PC-3 (cell line): ENCODE measurements around the gene SRXN1. TPM values are rescaled to one million over a fixed set of nuclear protein-coding genes. Genes with fewer than 3 reads are reported as not detected.

ENCODE experiments used
- ATAC-seq: fragments of 200-7000 bp; cut with Tn5 transposase; 2 replicates; pipeline ENCODE4 v1.9.1; 2020; ENCODE audit warnings: mild to moderate bottlenecking, moderate library complexity
- BruUV-seq: library from RNA; stranded (reverse); fragments of 400-500 nt; replicated peaks from 2 replicates; lab custom pipeline; 2021; lab: Mats Ljungman, UMichigan
- CTCF ChIA-PET: fragments of 300-600 bp; sonication (Branson Sonifier 250); formaldehyde crosslinking; loops from one replicate; lab custom pipeline; 2022; ENCODE audit warnings: antibody characterized with exemption; lab: Charles Lee
- POLR2A ChIA-PET: fragments of 300-600 bp; sonication (Branson Sonifier 250); formaldehyde crosslinking; loops from one replicate; lab custom pipeline; 2022; ENCODE audit warnings: antibody characterized with exemption; ENCODE audit not compliant: unreplicated experiment; lab: Charles Lee
- DNase-seq: peaks from one replicate; pipeline ENCODE4 v3.0.0-alpha.2; 2015
- H2AFZ ChIP-seq: fragments of 300-600 bp; sonication (generic); 2 replicates; pipeline ENCODE4 v1.6.0; 2016; ENCODE audit warnings: antibody characterized with exemption, low read length
- H3F3A ChIP-seq: fragments of 300-600 bp; sonication (generic); one replicate; pipeline ENCODE4 v1.6.0; 2017; ENCODE audit warnings: antibody characterized with exemption, low read length, control low read depth, mild to moderate bottlenecking; ENCODE audit not compliant: unreplicated experiment
- H3K27ac ChIP-seq: fragments of 300-600 bp; sonication (generic); 2 replicates; pipeline ENCODE4 v1.5.1; 2016; ENCODE audit warnings: mild to moderate bottlenecking, low read length
- H3K27me3 ChIP-seq: fragments of 300-600 bp; sonication (generic); 2 replicates; pipeline ENCODE4 v1.6.1; 2016; ENCODE audit warnings: low read length, mixed read lengths
- H3K36me3 ChIP-seq: fragments of 300-600 bp; sonication (generic); 2 replicates; pipeline ENCODE4 v1.6.1; 2016; ENCODE audit warnings: low read depth, mixed run types, low read length, mixed read lengths
- H3K4me1 ChIP-seq: fragments of 300-600 bp; sonication (generic); 2 replicates; pipeline ENCODE4 v1.5.1; 2016; ENCODE audit warnings: low read length; ENCODE audit not compliant: insufficient read depth
- H3K4me2 ChIP-seq: fragments of 300-600 bp; sonication (generic); 2 replicates; pipeline ENCODE4 v1.6.0; 2016; ENCODE audit warnings: low read length
- H3K4me3 ChIP-seq: fragments of 300-600 bp; sonication (generic); 2 replicates; pipeline ENCODE4 v1.5.1; 2016; ENCODE audit warnings: mild to moderate bottlenecking, low read length, mixed read lengths
- H3K79me2 ChIP-seq: fragments of 300-600 bp; sonication (generic); 2 replicates; pipeline ENCODE4 v1.6.1; 2017; ENCODE audit warnings: low read length, mixed read lengths
- H3K9ac ChIP-seq: fragments of 300-600 bp; sonication (generic); 2 replicates; pipeline ENCODE4 v1.6.0; 2016; ENCODE audit warnings: mild to moderate bottlenecking, low read length
- H3K9me2 ChIP-seq: fragments of 300-600 bp; sonication (generic); replicated peaks from 2 replicates; pipeline ENCODE4 v1.6.1; 2016; ENCODE audit warnings: mixed run types, low read length, mixed read lengths
- H3K9me3 ChIP-seq: fragments of 300-600 bp; sonication (generic); 2 replicates; pipeline ENCODE4 v1.6.1; 2016; ENCODE audit warnings: low read length, mixed read lengths
- H4K20me1 ChIP-seq: fragments of 300-600 bp; sonication (generic); 2 replicates; pipeline ENCODE4 v1.6.1; 2016; ENCODE audit warnings: low read length, mixed read lengths
- CTCF ChIP-seq: fragments of 300-600 bp; sonication (generic); conservative IDR thresholded peaks from 2 replicates; pipeline ENCODE4 v1.5.1; 2017; ENCODE audit warnings: antibody characterized with exemption, low read depth, mild to moderate bottlenecking, low read length
- EZH2 ChIP-seq: fragments of 300-600 bp; sonication (generic); IDR thresholded peaks from one replicate; pipeline ENCODE4 v1.6.1; 2017; ENCODE audit warnings: antibody characterized with exemption, mild to moderate bottlenecking, low read length; ENCODE audit not compliant: unreplicated experiment
- EZH2phosphoT487 ChIP-seq: fragments of 300-600 bp; sonication (generic); IDR thresholded peaks from 2 replicates; pipeline ENCODE4 v1.6.1; 2018; ENCODE audit warnings: mild to moderate bottlenecking, antibody characterized with exemption, low read length, borderline replicate concordance
- intact Hi-C: fragments of 100-400 bp; cut with micrococcal nuclease; formaldehyde crosslinking; loops from 2 replicates; pipeline ENCODE4 v1.9.0; 2023
- total RNA-seq: library from RNA; depleted of rRNA; stranded (reverse); fragments of >200 nt; gene quantifications from 2 replicates; pipeline ENCODE4 v1.2.3, GENCODE V29; 2014

SRXN1 gene
- total RNA-seq, 1 experiment from 2014 or later = 105 TPM

DNA sequence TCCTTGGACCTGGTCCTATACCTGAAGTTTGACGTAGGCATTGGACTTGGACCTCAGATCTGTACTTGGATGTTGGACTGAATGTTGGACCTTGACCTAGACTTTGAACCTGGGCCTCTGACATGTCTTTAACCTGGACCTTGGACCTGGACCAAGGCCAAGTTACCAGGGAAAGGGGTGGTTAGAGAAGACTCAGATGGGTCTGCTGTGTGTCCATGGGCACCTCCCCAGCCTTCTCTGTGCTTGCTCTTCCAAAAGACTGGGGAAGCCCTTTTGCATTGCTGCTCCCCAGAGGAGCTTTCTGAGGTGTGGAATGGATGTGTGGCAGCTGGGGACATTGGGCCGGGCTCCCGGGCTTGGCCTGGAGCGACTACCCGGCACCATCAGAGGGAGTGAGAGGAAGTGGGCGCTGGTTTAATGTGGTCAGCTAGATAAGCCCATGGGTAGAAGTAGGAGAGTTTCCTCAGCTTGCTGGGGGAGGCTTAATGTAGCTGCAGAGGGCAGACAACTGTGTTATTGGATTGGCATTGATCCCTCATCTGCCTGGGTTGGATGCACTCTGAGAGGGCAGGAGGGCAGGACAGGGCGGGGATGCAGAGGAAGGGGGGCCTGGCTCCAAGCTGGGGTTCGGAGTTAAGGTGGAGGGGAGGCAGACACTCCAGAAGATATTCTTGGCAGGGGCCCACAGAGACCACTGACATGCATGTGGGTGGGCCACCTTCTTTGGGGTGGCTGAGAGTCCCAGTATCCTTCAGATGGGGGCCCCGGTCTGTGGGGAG, 18.4 kb upstream of the SRXN1 start:
- H3K79me2 ChIP-seq = no peaks in the 10 kb centered on the region
- peaks cover 4% of the 10 kb centered on the region; the same call in 1 of the 2 replicates for H4K20me1 ChIP-seq
- ChIA-PET CTCF (no interaction called here), POLR2A (no interaction called here)
- H3K4me3 ChIP-seq = no peak overlapping the region
- H3K9me2 ChIP-seq = no peaks in the 10 kb centered on the region
- DNase-seq = no peak
- no peaks in the 10 kb centered on the region for H3F3A ChIP-seq
- peaks cover 69% of the 10 kb centered on the region for H3K27me3 ChIP-seq
- no peaks in the 10 kb centered on the region for H3K36me3 ChIP-seq
- no peak for ATAC-seq
- peaks cover 5% of the 10 kb centered on the region for H3K4me1 ChIP-seq
- H2AFZ ChIP-seq = no peak overlapping the region
- no peak overlapping the region for H3K4me2 ChIP-seq
- H3K27ac ChIP-seq = no peak overlapping the region
- H3K9me3 ChIP-seq = no peaks in the 10 kb centered on the region
- intact Hi-C loops = no loop called here
- no TSS peak for BruUV-seq
- no peak for TF ChIP-seq EZH2phosphoT487
- TF ChIP-seq CTCF = no peak
- no peak for TF ChIP-seq EZH2
- H3K9ac ChIP-seq = no peak overlapping the region

DNA sequence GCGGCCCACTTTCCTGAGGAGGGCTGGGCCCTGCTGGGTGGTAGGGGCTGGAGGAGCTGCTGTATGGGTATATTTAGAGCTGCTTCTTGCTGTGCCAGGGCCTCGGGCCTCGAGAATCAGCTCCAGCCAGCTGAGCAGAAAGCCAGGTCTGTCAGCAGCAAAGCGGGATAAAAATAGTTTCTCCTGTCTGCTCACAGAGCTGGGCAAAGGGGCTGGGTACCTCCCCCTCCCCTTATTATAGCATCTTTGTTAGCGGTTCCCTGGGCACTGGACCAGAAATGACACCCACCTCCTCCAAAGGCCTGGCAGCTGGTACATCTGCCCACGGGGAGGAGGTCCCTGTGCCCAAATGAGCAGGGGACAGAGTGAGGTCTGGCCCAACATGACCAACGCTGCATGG, 16.6 kb upstream of the SRXN1 start:
- no TSS peak for BruUV-seq

More for the DNA sequence above, 16.6 kb upstream of the SRXN1 start:
- Histone ChIP-seq H3K36me3 (no peaks in the 10 kb centered on the region), H3K9me2 (no peaks in the 10 kb centered on the region), H3K4me1 (no peaks in the 10 kb centered on the region), H3K4me2 (no peak overlapping the region), H3K9me3 (no peaks in the 10 kb centered on the region), H3K9ac (no peak overlapping the region), H4K20me1 (no peaks in the 10 kb centered on the region), H3F3A (no peaks in the 10 kb centered on the region), H3K4me3 (no peak overlapping the region), H3K79me2 (no peaks in the 10 kb centered on the region), H3K27ac (no peak overlapping the region), H3K27me3 (peaks cover 65% of the 10 kb centered on the region), H2AFZ (no peak overlapping the region)
- ChIA-PET POLR2A (no interaction called here), CTCF (interaction anchor here (0.6 kb wide), 1 partner anchor 187 kb away, joined by 3 read pairs; no protein-coding TSS in a partner anchor)
- no peak for ATAC-seq
- intact Hi-C loops = no loop called here
- no peak for DNase-seq
- TF ChIP-seq EZH2 (no peak), CTCF (no peak)
